PC-3 (cell line): ENCODE measurements around the gene CDH4. TPM values are rescaled to one million over a fixed set of nuclear protein-coding genes. Genes with fewer than 3 reads are reported as not detected.

Source experiments
- ATAC-seq: fragments of 200-7000 bp; cut with Tn5 transposase; 2 replicates; pipeline ENCODE4 v1.9.1; 2020; ENCODE audit warnings: mild to moderate bottlenecking, moderate library complexity
- BruUV-seq: library from RNA; stranded (reverse); fragments of 400-500 nt; replicated peaks from 2 replicates; lab custom pipeline; 2021; lab: Mats Ljungman, UMichigan
- CTCF ChIA-PET: fragments of 300-600 bp; sonication (Branson Sonifier 250); formaldehyde crosslinking; loops from one replicate; lab custom pipeline; 2022; ENCODE audit warnings: antibody characterized with exemption; lab: Charles Lee
- POLR2A ChIA-PET: fragments of 300-600 bp; sonication (Branson Sonifier 250); formaldehyde crosslinking; loops from one replicate; lab custom pipeline; 2022; ENCODE audit warnings: antibody characterized with exemption; ENCODE audit not compliant: unreplicated experiment; lab: Charles Lee
- DNase-seq: peaks from one replicate; pipeline ENCODE4 v3.0.0-alpha.2; 2015
- H2AFZ ChIP-seq: fragments of 300-600 bp; sonication (generic); 2 replicates; pipeline ENCODE4 v1.6.0; 2016; ENCODE audit warnings: antibody characterized with exemption, low read length
- H3F3A ChIP-seq: fragments of 300-600 bp; sonication (generic); one replicate; pipeline ENCODE4 v1.6.0; 2017; ENCODE audit warnings: antibody characterized with exemption, low read length, control low read depth, mild to moderate bottlenecking; ENCODE audit not compliant: unreplicated experiment
- H3K27ac ChIP-seq: fragments of 300-600 bp; sonication (generic); 2 replicates; pipeline ENCODE4 v1.5.1; 2016; ENCODE audit warnings: mild to moderate bottlenecking, low read length
- H3K27me3 ChIP-seq: fragments of 300-600 bp; sonication (generic); 2 replicates; pipeline ENCODE4 v1.6.1; 2016; ENCODE audit warnings: low read length, mixed read lengths
- H3K36me3 ChIP-seq: fragments of 300-600 bp; sonication (generic); 2 replicates; pipeline ENCODE4 v1.6.1; 2016; ENCODE audit warnings: low read depth, mixed run types, low read length, mixed read lengths
- H3K4me1 ChIP-seq: fragments of 300-600 bp; sonication (generic); 2 replicates; pipeline ENCODE4 v1.5.1; 2016; ENCODE audit warnings: low read length; ENCODE audit not compliant: insufficient read depth
- H3K4me2 ChIP-seq: fragments of 300-600 bp; sonication (generic); 2 replicates; pipeline ENCODE4 v1.6.0; 2016; ENCODE audit warnings: low read length
- H3K4me3 ChIP-seq: fragments of 300-600 bp; sonication (generic); 2 replicates; pipeline ENCODE4 v1.5.1; 2016; ENCODE audit warnings: mild to moderate bottlenecking, low read length, mixed read lengths
- H3K79me2 ChIP-seq: fragments of 300-600 bp; sonication (generic); 2 replicates; pipeline ENCODE4 v1.6.1; 2017; ENCODE audit warnings: low read length, mixed read lengths
- H3K9ac ChIP-seq: fragments of 300-600 bp; sonication (generic); 2 replicates; pipeline ENCODE4 v1.6.0; 2016; ENCODE audit warnings: mild to moderate bottlenecking, low read length
- H3K9me2 ChIP-seq: fragments of 300-600 bp; sonication (generic); replicated peaks from 2 replicates; pipeline ENCODE4 v1.6.1; 2016; ENCODE audit warnings: mixed run types, low read length, mixed read lengths
- H3K9me3 ChIP-seq: fragments of 300-600 bp; sonication (generic); 2 replicates; pipeline ENCODE4 v1.6.1; 2016; ENCODE audit warnings: low read length, mixed read lengths
- H4K20me1 ChIP-seq: fragments of 300-600 bp; sonication (generic); 2 replicates; pipeline ENCODE4 v1.6.1; 2016; ENCODE audit warnings: low read length, mixed read lengths
- EZH2 ChIP-seq: fragments of 300-600 bp; sonication (generic); IDR thresholded peaks from one replicate; pipeline ENCODE4 v1.6.1; 2017; ENCODE audit warnings: antibody characterized with exemption, mild to moderate bottlenecking, low read length; ENCODE audit not compliant: unreplicated experiment
- EZH2phosphoT487 ChIP-seq: fragments of 300-600 bp; sonication (generic); IDR thresholded peaks from 2 replicates; pipeline ENCODE4 v1.6.1; 2018; ENCODE audit warnings: mild to moderate bottlenecking, antibody characterized with exemption, low read length, borderline replicate concordance
- intact Hi-C: fragments of 100-400 bp; cut with micrococcal nuclease; formaldehyde crosslinking; loops from 2 replicates; pipeline ENCODE4 v1.9.0; 2023
- total RNA-seq: library from RNA; depleted of rRNA; stranded (reverse); fragments of >200 nt; gene quantifications from 2 replicates; pipeline ENCODE4 v1.2.3, GENCODE V29; 2014
- TF ChIP-seq, protein P1 (sequence below): fragments of 300-600 bp; sonication (generic); conservative IDR thresholded peaks from 2 replicates; pipeline ENCODE4 v1.5.1; 2017; ENCODE audit warnings: antibody characterized with exemption, low read depth, mild to moderate bottlenecking, low read length

The CDH4 gene
- total RNA-seq, 1 experiment from 2014 or later: not detected

GRCh38 chr20:61690150-61690549, 438.1 kb downstream of the CDH4 start:
- Histone ChIP-seq H3K4me3 (no peak overlapping the region), H3K9me2 (no peaks in the 10 kb centered on the region), H3K79me2 (no peaks in the 10 kb centered on the region), H3K27me3 (peaks cover 81% of the 10 kb centered on the region), H2AFZ (no peak overlapping the region), H3K36me3 (no peaks in the 10 kb centered on the region), H4K20me1 (no peaks in the 10 kb centered on the region), H3K27ac (no peak overlapping the region), H3K4me1 (no peaks in the 10 kb centered on the region), H3K9ac (no peak overlapping the region), H3K9me3 (no peaks in the 10 kb centered on the region), H3K4me2 (no peak overlapping the region), H3F3A (no peaks in the 10 kb centered on the region)
- ChIA-PET POLR2A (no interaction called here), CTCF (no interaction called here)
- intact Hi-C loops: no loop called here
- DNase-seq (no peak), ATAC-seq (no peak)
- no TSS peak for BruUV-seq
- TF ChIP-seq EZH2phosphoT487 (no peak), EZH2 (no peak)
- TF ChIP-seq, protein P1, sequence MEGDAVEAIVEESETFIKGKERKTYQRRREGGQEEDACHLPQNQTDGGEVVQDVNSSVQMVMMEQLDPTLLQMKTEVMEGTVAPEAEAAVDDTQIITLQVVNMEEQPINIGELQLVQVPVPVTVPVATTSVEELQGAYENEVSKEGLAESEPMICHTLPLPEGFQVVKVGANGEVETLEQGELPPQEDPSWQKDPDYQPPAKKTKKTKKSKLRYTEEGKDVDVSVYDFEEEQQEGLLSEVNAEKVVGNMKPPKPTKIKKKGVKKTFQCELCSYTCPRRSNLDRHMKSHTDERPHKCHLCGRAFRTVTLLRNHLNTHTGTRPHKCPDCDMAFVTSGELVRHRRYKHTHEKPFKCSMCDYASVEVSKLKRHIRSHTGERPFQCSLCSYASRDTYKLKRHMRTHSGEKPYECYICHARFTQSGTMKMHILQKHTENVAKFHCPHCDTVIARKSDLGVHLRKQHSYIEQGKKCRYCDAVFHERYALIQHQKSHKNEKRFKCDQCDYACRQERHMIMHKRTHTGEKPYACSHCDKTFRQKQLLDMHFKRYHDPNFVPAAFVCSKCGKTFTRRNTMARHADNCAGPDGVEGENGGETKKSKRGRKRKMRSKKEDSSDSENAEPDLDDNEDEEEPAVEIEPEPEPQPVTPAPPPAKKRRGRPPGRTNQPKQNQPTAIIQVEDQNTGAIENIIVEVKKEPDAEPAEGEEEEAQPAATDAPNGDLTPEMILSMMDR: no peak

GRCh38 chr20:61690993-61691838, 439.2 kb downstream of the CDH4 start:
- no peak for ATAC-seq
- Histone ChIP-seq H3K79me2 (no peaks in the 10 kb centered on the region), H2AFZ (no peak overlapping the region), H4K20me1 (no peaks in the 10 kb centered on the region), H3F3A (no peaks in the 10 kb centered on the region), H3K4me2 (no peak overlapping the region), H3K9me2 (no peaks in the 10 kb centered on the region), H3K9me3 (no peaks in the 10 kb centered on the region), H3K36me3 (no peaks in the 10 kb centered on the region), H3K4me1 (no peaks in the 10 kb centered on the region), H3K9ac (no peak overlapping the region), H3K27me3 (peaks cover 81% of the 10 kb centered on the region), H3K27ac (no peak overlapping the region), H3K4me3 (no peak overlapping the region)
- intact Hi-C loops: no loop called here
- no peak for DNase-seq
- POLR2A ChIA-PET: no interaction called here
- CTCF ChIA-PET: no interaction called here
- TF ChIP-seq, protein P1: no peak
- TF ChIP-seq EZH2: no peak
- no peak for TF ChIP-seq EZH2phosphoT487
- no TSS peak for BruUV-seq

DNA sequence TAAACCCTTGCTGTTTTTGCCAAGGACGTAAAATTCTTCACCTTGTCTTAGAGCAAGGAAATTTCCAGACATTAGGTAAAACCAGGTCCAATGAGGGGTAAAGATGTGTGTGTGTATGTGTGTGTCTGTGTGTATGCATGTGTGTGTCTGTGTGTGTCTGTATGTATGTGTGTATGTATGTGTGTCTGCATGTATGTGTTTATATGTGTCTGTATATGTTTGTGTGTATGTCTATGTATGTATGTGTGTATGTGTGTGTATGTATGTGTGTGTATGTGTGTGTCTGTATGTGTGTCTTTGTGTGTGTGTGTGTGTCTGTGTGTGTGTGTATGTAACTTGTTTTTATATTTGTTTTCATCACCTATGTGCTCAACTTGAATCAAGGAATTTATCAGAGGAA, 439.9 kb downstream of the CDH4 start:
- ATAC-seq (no peak), DNase-seq (no peak)
- no peaks in the 10 kb centered on the region for H3K79me2 ChIP-seq
- intact Hi-C loops: no loop called here
- no peaks in the 10 kb centered on the region for H3F3A ChIP-seq
- TF ChIP-seq EZH2 (no peak), EZH2phosphoT487 (no peak)
- TF ChIP-seq, protein P1: no peak
- no peaks in the 10 kb centered on the region for H3K36me3 ChIP-seq
- no peak overlapping the region for H2AFZ ChIP-seq
- ChIA-PET CTCF (no interaction called here), POLR2A (no interaction called here)
- H3K27ac ChIP-seq: no peak overlapping the region
- H3K9ac ChIP-seq: no peak overlapping the region
- no peaks in the 10 kb centered on the region for H4K20me1 ChIP-seq
- no peak overlapping the region for H3K4me3 ChIP-seq
- no peaks in the 10 kb centered on the region for H3K4me1 ChIP-seq
- no peaks in the 10 kb centered on the region for H3K9me2 ChIP-seq
- H3K27me3 ChIP-seq: peaks cover 83% of the 10 kb centered on the region
- BruUV-seq: no TSS peak
- no peaks in the 10 kb centered on the region for H3K9me3 ChIP-seq
- H3K4me2 ChIP-seq: no peak overlapping the region
